IPS-18a (cell line): ENCODE measurements around the gene NCOA6.
"Not testable (repeated sequence)": the region's sequence is repeated elsewhere in the genome, so short reads cannot be mapped to it uniquely, and the experiment has no call there.

ENCODE experiments used
- H3K27ac ChIP-seq: one replicate; pipeline ENCODE4 v1.5.1; 2013; ENCODE audit warnings: low read length
- H3K27me3 ChIP-seq: one replicate; pipeline ENCODE4 v1.6.1; 2013; ENCODE audit warnings: mild to moderate bottlenecking, low read length; ENCODE audit not compliant: control insufficient read depth, insufficient read depth
- H3K36me3 ChIP-seq: one replicate; pipeline ENCODE4 v1.6.1; 2013; ENCODE audit warnings: low read depth, low read length; ENCODE audit not compliant: control insufficient read depth
- H3K4me1 ChIP-seq: one replicate; pipeline ENCODE4 v1.6.1; 2013; ENCODE audit warnings: low read depth, low read length; ENCODE audit not compliant: control insufficient read depth
- H3K4me3 ChIP-seq: one replicate; pipeline ENCODE4 v1.5.1; 2013; ENCODE audit warnings: low read length
- H3K9ac ChIP-seq: one replicate; pipeline ENCODE4 v1.6.1; 2013; ENCODE audit warnings: mild to moderate bottlenecking, low read length, moderate library complexity
- H3K9me3 ChIP-seq: one replicate; pipeline ENCODE4 v1.6.1; 2013; ENCODE audit warnings: low read depth, low read length; ENCODE audit not compliant: control insufficient read depth

The NCOA6 gene

GRCh38 chr20:34744340-34744739 lies 81.1 kb downstream of the NCOA6 start:
- H3K36me3 ChIP-seq, result peaks cover 11% of the 10 kb centered on the region
- no peaks in the 10 kb centered on the region for H3K4me1 ChIP-seq

GRCh38 chr20:34743039-34743438 lies 82.4 kb downstream of the NCOA6 start:
- Histone ChIP-seq H3K27me3 (no peaks in the 10 kb centered on the region), H3K36me3 (peaks cover 8% of the 10 kb centered on the region)

More at GRCh38 chr20:34744340-34744739, 81.1 kb downstream of the NCOA6 start:
- no peaks in the 10 kb centered on the region for H3K27me3 ChIP-seq
- H3K9ac ChIP-seq, result no peak overlapping the region
- no peaks in the 10 kb centered on the region for H3K9me3 ChIP-seq
- H3K4me3 ChIP-seq, result no peak overlapping the region
- no peak overlapping the region for H3K27ac ChIP-seq

GRCh38 chr20:34736106-34736735 lies 89.2 kb downstream of the NCOA6 start:
- Histone ChIP-seq H3K36me3 (peaks cover 5% of the 10 kb centered on the region), H3K4me3 (no peak overlapping the region), H3K9me3 (no peaks in the 10 kb centered on the region), H3K27me3 (no peaks in the 10 kb centered on the region), H3K4me1 (no peaks in the 10 kb centered on the region), H3K9ac (no peak overlapping the region), H3K27ac (no peak overlapping the region)

More at GRCh38 chr20:34743039-34743438, 82.4 kb downstream of the NCOA6 start:
- H3K27ac ChIP-seq, result no peak overlapping the region
- no peak overlapping the region for H3K9ac ChIP-seq
- H3K4me1 ChIP-seq, result no peaks in the 10 kb centered on the region
- no peak overlapping the region for H3K4me3 ChIP-seq
- H3K9me3 ChIP-seq, result no peaks in the 10 kb centered on the region

- no peak overlapping the region for H3K4me3 ChIP-seq
- H3K27me3 ChIP-seq, result no peaks in the 10 kb centered on the region
- no peaks in the 10 kb centered on the region for H3K9me3 ChIP-seq
- no peaks in the 10 kb centered on the region for H3K4me1 ChIP-seq
- no peak overlapping the region for H3K9ac ChIP-seq
- peaks cover 5% of the 10 kb centered on the region for H3K36me3 ChIP-seq
- no peak overlapping the region for H3K27ac ChIP-seq
These were observed 92.9 kb downstream of the NCOA6 start for GRCh38 chr20:34732523-34732922.

- peaks cover 2% of the 10 kb centered on the region for H3K36me3 ChIP-seq
- no peaks in the 10 kb centered on the region for H3K4me1 ChIP-seq
- H3K9ac ChIP-seq, result no peak overlapping the region
- no peak overlapping the region for H3K4me3 ChIP-seq
- no peaks in the 10 kb centered on the region for H3K9me3 ChIP-seq
- H3K27ac ChIP-seq, result no peak overlapping the region
- H3K27me3 ChIP-seq, result no peaks in the 10 kb centered on the region
These were observed 96.0 kb downstream of the NCOA6 start for GRCh38 chr20:34729416-34729815.

- H3K4me1 ChIP-seq, result no peaks in the 10 kb centered on the region
- no peaks in the 10 kb centered on the region for H3K9me3 ChIP-seq
- no peaks in the 10 kb centered on the region for H3K36me3 ChIP-seq
- no peaks in the 10 kb centered on the region for H3K27me3 ChIP-seq
- no peak overlapping the region for H3K27ac ChIP-seq
- H3K4me3 ChIP-seq, result no peak overlapping the region
- no peak overlapping the region for H3K9ac ChIP-seq
These were observed 101.3 kb downstream of the NCOA6 start for GRCh38 chr20:34724172-34724571.

- not testable (repeated sequence) for H3K4me3 ChIP-seq, H3K9me3 ChIP-seq, H3K9ac ChIP-seq, H3K36me3 ChIP-seq, H3K27ac ChIP-seq, H3K4me1 ChIP-seq, H3K27me3 ChIP-seq
These were observed 102.9 kb downstream of the NCOA6 start for GRCh38 chr20:34722560-34722959.

GRCh38 chr20:34720266-34720665 lies 105.2 kb downstream of the NCOA6 start:
- Histone ChIP-seq H3K36me3 (no peaks in the 10 kb centered on the region), H3K9me3 (no peaks in the 10 kb centered on the region)

GRCh38 chr20:34719242-34720017 lies 106.0 kb downstream of the NCOA6 start:
- H3K4me3 ChIP-seq, H3K27ac ChIP-seq, H3K36me3 ChIP-seq, H3K4me1 ChIP-seq, H3K9me3 ChIP-seq, H3K9ac ChIP-seq, H3K27me3 ChIP-seq: not testable (repeated sequence)

More at GRCh38 chr20:34720266-34720665, 105.2 kb downstream of the NCOA6 start:
- Histone ChIP-seq H3K27me3 (no peaks in the 10 kb centered on the region), H3K27ac (no peak overlapping the region), H3K9ac (no peak overlapping the region), H3K4me3 (no peak overlapping the region), H3K4me1 (no peaks in the 10 kb centered on the region)

- H3K36me3 ChIP-seq, result no peaks in the 10 kb centered on the region
- H3K9ac ChIP-seq, result no peak overlapping the region
- H3K27me3 ChIP-seq, result peaks cover 1% of the 10 kb centered on the region
- H3K9me3 ChIP-seq, result no peaks in the 10 kb centered on the region
- H3K4me1 ChIP-seq, result no peaks in the 10 kb centered on the region
- H3K4me3 ChIP-seq, result no peak overlapping the region
- H3K27ac ChIP-seq, result no peak overlapping the region
These were observed 108.0 kb downstream of the NCOA6 start for GRCh38 chr20:34717230-34718095.

- no peak overlapping the region for H3K9ac ChIP-seq
- H3K27ac ChIP-seq, result no peak overlapping the region
- H3K4me3 ChIP-seq, result no peak overlapping the region
- H3K9me3 ChIP-seq, result no peaks in the 10 kb centered on the region
- peaks cover 7% of the 10 kb centered on the region for H3K27me3 ChIP-seq
- no peaks in the 10 kb centered on the region for H3K36me3 ChIP-seq
- H3K4me1 ChIP-seq, result no peaks in the 10 kb centered on the region
These were observed 108.6 kb downstream of the NCOA6 start for GRCh38 chr20:34716921-34717229.
